H1 (cell line): ENCODE results near the gene CDH20. TPM values are rescaled to one million over a fixed set of nuclear protein-coding genes. Genes with fewer than 3 reads are reported as not detected.

Experiments
- CTCF ChIA-PET: fragments of 300-600 bp; sonication (Branson Sonifier 250); formaldehyde crosslinking; loops from one replicate; lab custom pipeline; 2021; ENCODE audit not compliant: partially characterized antibody; lab: Charles Lee
- POLR2A ChIA-PET: fragments of 300-600 bp; sonication (Branson Sonifier 250); formaldehyde crosslinking; loops from one replicate; lab custom pipeline; 2021; ENCODE audit warnings: inconsistent platforms; ENCODE audit not compliant: partially characterized antibody; lab: Charles Lee
- DNase-seq, 2 experiments: peaks; one replicate each; pipeline versions ENCODE4 v3.0.0 to v3.0.0-alpha.2; 2010 to 2022; ENCODE audit warnings: low spot score in 2 of 2, low read depth in 1 of 2, mixed read lengths in 1 of 2
- FAIRE-seq: peaks from 2 replicates; lab custom pipeline; 2011; peaks lifted over from hg19 to GRCh38; lab: Jason Lieb, UNC
- H2AFZ ChIP-seq: 2 replicates; pipeline ENCODE4 v1.8.1; 2012; ENCODE audit warnings: low read length, inconsistent platforms
- H2AK5ac ChIP-seq: 2 replicates; pipeline ENCODE4 v1.6.1; 2013; ENCODE audit warnings: low read depth, low read length
- H2BK120ac ChIP-seq: replicated peaks from 2 replicates; pipeline ENCODE3; 2013; ENCODE audit warnings: low read depth, low read length, inconsistent platforms
- H2BK12ac ChIP-seq: 2 replicates; pipeline ENCODE4 v1.6.1; 2013; ENCODE audit warnings: low read depth, low read length
- H2BK15ac ChIP-seq: 2 replicates; pipeline ENCODE4 v1.6.1; 2013; ENCODE audit warnings: low read length
- H2BK20ac ChIP-seq: 2 replicates; pipeline ENCODE4 v1.6.1; 2013; ENCODE audit warnings: low read length
- H2BK5ac ChIP-seq: 2 replicates; pipeline ENCODE4 v1.6.1; 2013; ENCODE audit warnings: low read depth, low read length
- H3K14ac ChIP-seq: 2 replicates; pipeline ENCODE4 v1.6.1; 2013; ENCODE audit warnings: inconsistent platforms; ENCODE audit not compliant: insufficient read length
- H3K18ac ChIP-seq: 2 replicates; pipeline ENCODE4 v1.6.1; 2013; ENCODE audit warnings: low read length; ENCODE audit errors: extremely low read depth
- H3K23ac ChIP-seq: 2 replicates; pipeline ENCODE4 v1.6.1; 2013; ENCODE audit warnings: inconsistent platforms; ENCODE audit not compliant: insufficient read length
- H3K23me2 ChIP-seq: 2 replicates; pipeline ENCODE4 v1.6.1; 2013; ENCODE audit warnings: low read depth, low read length
- H3K27ac ChIP-seq: 2 replicates; pipeline ENCODE4 v1.6.1; 2011; ENCODE audit warnings: low read depth, low read length, inconsistent platforms
- H3K27me3 ChIP-seq, 4 experiments: replicated peaks in 1 of 4; 1 replicate in 1 of 4; 2 replicates in 3 of 4; pipeline versions ENCODE4 v1.6.1 to v1.8.1; 2011 to 2013; ENCODE audit warnings: low read length in 3 of 4, mild to moderate bottlenecking in 3 of 4, inconsistent platforms in 2 of 4, mixed read lengths in 2 of 4, moderate library complexity in 1 of 4; ENCODE audit not compliant: control insufficient read depth in 3 of 4, insufficient read depth in 3 of 4; ENCODE audit errors: extremely low read depth in 1 of 4
- H3K36me3 ChIP-seq, 4 experiments: 2 replicates each; pipeline versions ENCODE4 v1.6.1 to v1.8.1; 2011 to 2013; ENCODE audit warnings: mild to moderate bottlenecking in 4 of 4, low read length in 3 of 4, moderate library complexity in 2 of 4, control low read depth in 1 of 4, inconsistent platforms in 1 of 4; ENCODE audit not compliant: insufficient read depth in 4 of 4, control insufficient read depth in 2 of 4
- H3K4ac ChIP-seq: replicated peaks from 2 replicates; pipeline ENCODE3; 2013; ENCODE audit warnings: low read length, low read depth, mixed read lengths, inconsistent platforms; ENCODE audit not compliant: insufficient read length
- H3K4me1 ChIP-seq, 4 experiments: replicated peaks in 1 of 4; 1 replicate in 1 of 4; 2 replicates in 3 of 4; pipeline versions ENCODE4 v1.6.1 to v1.8.1; 2011 to 2013; ENCODE audit warnings: low read length in 3 of 4, inconsistent platforms in 2 of 4, mixed read lengths in 1 of 4; ENCODE audit not compliant: insufficient read depth in 4 of 4, control insufficient read depth in 3 of 4
- H3K4me2 ChIP-seq, 2 experiments: 2 replicates each; pipeline versions ENCODE4 v1.6.1 to v1.8.1; 2011 to 2013; ENCODE audit warnings: low read depth in 2 of 2, low read length in 2 of 2, control low read depth in 1 of 2, inconsistent platforms in 1 of 2, mild to moderate bottlenecking in 1 of 2; ENCODE audit not compliant: insufficient read depth in 1 of 2
- H3K4me3 ChIP-seq, 4 experiments: fragments of 200-600, 300-600 bp in 1 of 4; sonication (generic), shearing (Covaris generic), sonication (Bioruptor Twin) in 1 of 4; 2 replicates each; pipeline versions ENCODE4 v1.5.1 to v1.8.1; 2011 to 2016; ENCODE audit warnings: low read length in 4 of 4, low read depth in 3 of 4, control low read depth in 2 of 4, inconsistent platforms in 2 of 4, mild to moderate bottlenecking in 2 of 4, mixed read lengths in 1 of 4, moderate library complexity in 1 of 4; ENCODE audit not compliant: insufficient read depth in 2 of 4; ENCODE audit errors: extremely low read depth in 1 of 4
- H3K56ac ChIP-seq: replicated peaks from 2 replicates; pipeline ENCODE3; 2013; ENCODE audit warnings: low read depth, mild to moderate bottlenecking, mixed read lengths, low read length, inconsistent platforms; ENCODE audit not compliant: insufficient read length
- H3K79me1 ChIP-seq: 2 replicates; pipeline ENCODE4 v1.6.1; 2013; ENCODE audit warnings: low read depth, low read length, control low read depth
- H3K79me2 ChIP-seq, 2 experiments: 2 replicates each; pipeline versions ENCODE4 v1.6.1 to v1.8.1; 2012 to 2013; ENCODE audit warnings: low read length in 2 of 2, mild to moderate bottlenecking in 2 of 2, inconsistent platforms in 1 of 2; ENCODE audit not compliant: insufficient read depth in 2 of 2, control insufficient read depth in 1 of 2
- H3K9ac ChIP-seq, 4 experiments: replicated peaks in 1 of 4; 1 replicate in 1 of 4; 2 replicates in 3 of 4; pipeline versions ENCODE4 v1.6.1 to v1.8.1; 2011 to 2013; ENCODE audit warnings: low read depth in 3 of 4, low read length in 3 of 4, control low read depth in 2 of 4, mild to moderate bottlenecking in 2 of 4, moderate library complexity in 2 of 4, inconsistent platforms in 1 of 4; ENCODE audit errors: extremely low read depth in 1 of 4
- H3K9me3 ChIP-seq, 2 experiments: 2 replicates each; pipeline versions ENCODE4 v1.6.1 to v1.8.1; 2012 to 2013; ENCODE audit warnings: mild to moderate bottlenecking in 2 of 2, moderate library complexity in 2 of 2, control low read depth in 1 of 2, inconsistent platforms in 1 of 2, low read depth in 1 of 2, low read length in 1 of 2, mixed read lengths in 1 of 2; ENCODE audit not compliant: insufficient read depth in 2 of 2
- H4K20me1 ChIP-seq, 2 experiments: replicated peaks in 1 of 2; 2 replicates each; pipeline versions ENCODE3 to v1.8.1; 2011 to 2013; ENCODE audit warnings: inconsistent platforms in 2 of 2, low read length in 2 of 2, mild to moderate bottlenecking in 1 of 2; ENCODE audit not compliant: insufficient read depth in 2 of 2, control insufficient read depth in 1 of 2
- H4K5ac ChIP-seq: 2 replicates; pipeline ENCODE4 v1.6.1; 2013; ENCODE audit warnings: low read length, low read depth, mixed read lengths, inconsistent platforms; ENCODE audit not compliant: insufficient read length
- H4K8ac ChIP-seq: 2 replicates; pipeline ENCODE4 v1.8.0; 2013; ENCODE audit warnings: mild to moderate bottlenecking, moderate library complexity, low read length, inconsistent platforms; ENCODE audit not compliant: insufficient read depth; ENCODE audit errors: extremely low read depth
- H4K91ac ChIP-seq: replicated peaks from 2 replicates; pipeline ENCODE3; 2013; ENCODE audit warnings: low read length, mixed read lengths, inconsistent platforms; ENCODE audit not compliant: insufficient read length
- CHD2 ChIP-seq: IDR thresholded peaks from 2 replicates; pipeline ENCODE4 v1.6.1; 2012; ENCODE audit warnings: low read length, improper control_type of control experiment
- JUND ChIP-seq: IDR thresholded peaks from 2 replicates; pipeline ENCODE4 v1.6.1; 2011; ENCODE audit warnings: mild to moderate bottlenecking, improper control_type of control experiment, low read length
- NRF1 ChIP-seq: IDR thresholded peaks from 2 replicates; pipeline ENCODE4 v1.6.1; 2011; ENCODE audit warnings: mild to moderate bottlenecking, low read depth, low read length, improper control_type of control experiment
- RBBP5 ChIP-seq: IDR thresholded peaks from 2 replicates; pipeline ENCODE4 v1.7.1; 2012; ENCODE audit warnings: low read depth, mild to moderate bottlenecking, inconsistent platforms, low read length, moderate library complexity, borderline replicate concordance
- SRF ChIP-seq: IDR thresholded peaks from 2 replicates; pipeline ENCODE4 v1.6.1; 2011; ENCODE audit warnings: mild to moderate bottlenecking, low read depth, low read length, moderate library complexity
- SUZ12 ChIP-seq: fragments of 200-600 bp; sonication (generic); IDR thresholded peaks from 2 replicates; pipeline ENCODE4 v1.6.1; 2012; ENCODE audit warnings: mild to moderate bottlenecking, inconsistent platforms, low read length, moderate library complexity, mixed read lengths
- TAF1 ChIP-seq: IDR thresholded peaks from 2 replicates; pipeline ENCODE4 v1.6.1; 2011; ENCODE audit warnings: mild to moderate bottlenecking, low read depth, low read length
- YY1 ChIP-seq: IDR thresholded peaks from 2 replicates; pipeline ENCODE4 v1.6.1; 2011; ENCODE audit warnings: low read depth, mild to moderate bottlenecking, low read length
- ZNF274 ChIP-seq: IDR thresholded peaks from 2 replicates; pipeline ENCODE4 v1.7.0; 2012; ENCODE audit warnings: low read length, borderline replicate concordance; ENCODE audit errors: extremely low read depth
- WGBS, 2 experiments: shearing (Covaris generic) in 1 of 2; methylation state at CpG; one replicate each; pipeline versions ENCODE4 v1.1.6 to v1.1.7; 2013 to 2015; ENCODE audit warnings: low lambda C conversion rate in 2 of 2, mixed read lengths in 2 of 2, inconsistent platforms in 1 of 2, low coverage in 1 of 2, missing lambda C conversion rate in 1 of 2; ENCODE audit not compliant: insufficient replicate concordance in 2 of 2, insufficient coverage in 1 of 2, insufficient read length in 1 of 2; ENCODE audit errors: extremely low coverage in 1 of 2, missing lambda C conversion rate in 1 of 2; 5-methylcytosine and 5-hydroxymethylcytosine counted together
- polyA plus RNA-seq, 7 experiments: library from polyadenylated mRNA; depleted of rRNA in 3 of 7; stranded (reverse) in 5 of 7; unstranded in 2 of 7; fragments of >200 nt in 5 of 7; fragments of 200-250 nt in 2 of 7; gene quantifications; 1 replicate in 5 of 7; 2 replicates in 1 of 7; 4 replicates in 1 of 7; pipeline versions ENCODE4 v1.2.1 to v1.2.3, GENCODE V29; 2011 to 2013; ENCODE audit warnings: missing spikeins in 2 of 7, mixed read lengths in 2 of 7
- total RNA-seq: library from RNA; stranded (reverse); fragmentation: NEBNext Ultra II Directional; extraction: Animal tissue kit (Norgen Biotek cat#: 25700); gene quantifications from 2 replicates; pipeline ENCODE4 v1.2.1, GENCODE V29; 2021

The CDH20 gene
- total and polyA plus RNA-seq, 2 of the 8 experiments (the other 6 are each of a cell fraction or from before 2014, with no cell fraction given): 0.07 to 0.12 TPM

DNA sequence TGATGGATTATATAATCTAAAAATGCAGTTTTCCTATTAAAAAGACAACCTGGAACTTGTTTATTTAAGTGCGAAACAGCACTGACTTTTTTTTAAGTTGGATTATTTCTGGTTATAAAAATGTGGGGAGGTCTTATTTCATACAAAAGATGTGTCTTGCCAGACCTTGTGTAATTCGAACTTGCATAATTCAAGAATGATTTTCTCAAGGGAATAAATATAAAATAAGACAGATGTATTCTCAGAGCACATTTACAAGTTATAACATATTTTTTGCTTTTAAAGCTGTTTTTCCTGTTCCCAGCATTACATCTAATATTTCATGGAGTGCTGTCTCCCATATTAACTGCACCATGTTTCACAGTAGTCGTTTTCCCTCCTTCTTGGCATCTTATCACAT lies 263.1 kb downstream of the CDH20 start:
- ChIA-PET CTCF (no interaction called here), POLR2A (no interaction called here)
- H2BK20ac ChIP-seq: no peak overlapping the region
- H3K9ac ChIP-seq: no peak overlapping the region
- no peak overlapping the region for H2AFZ ChIP-seq
- H2BK12ac ChIP-seq: no peak overlapping the region
- FAIRE-seq: no peak
- no peak overlapping the region for H4K8ac ChIP-seq
- H3K56ac ChIP-seq: no peak overlapping the region
- H2AK5ac ChIP-seq: no peak overlapping the region
- H3K4ac ChIP-seq: no peak overlapping the region
- no peak overlapping the region for H3K23ac ChIP-seq
- no peak overlapping the region for H3K18ac ChIP-seq
- no peaks in the 10 kb centered on the region for H3K9me3 ChIP-seq
- H3K79me1 ChIP-seq: no peaks in the 10 kb centered on the region
- no peak overlapping the region for H4K5ac ChIP-seq
- H3K4me3 ChIP-seq: no peak overlapping the region
- H3K14ac ChIP-seq: no peak overlapping the region
- TF ChIP-seq ZNF274 (no peak), NRF1 (no peak), SUZ12 (no peak), YY1 (no peak), TAF1 (no peak), CHD2 (no peak), RBBP5 (no peak), JUND (no peak), SRF (no peak)
- H3K27me3 ChIP-seq: no peaks in the 10 kb centered on the region
- no peaks in the 10 kb centered on the region for H3K23me2 ChIP-seq
- H2BK120ac ChIP-seq: no peak overlapping the region
- no peaks in the 10 kb centered on the region for H3K36me3 ChIP-seq
- peaks cover 0 to 4% (median 0%) of the 10 kb centered on the region in 4 experiments; a peak in 1 of 7 replicates for H3K4me1 ChIP-seq
- H3K27ac ChIP-seq: no peak overlapping the region
- H2BK15ac ChIP-seq: no peak overlapping the region
- H4K20me1 ChIP-seq: no peaks in the 10 kb centered on the region
- WGBS, 2 experiments: 88% methylated on average over 3 of the region's 3 CpGs; no CpG with 5 or more reads in 1 of the 2 experiments
- no peak overlapping the region for H2BK5ac ChIP-seq
- DNase-seq: no peak
- no peaks in the 10 kb centered on the region for H3K79me2 ChIP-seq
- H4K91ac ChIP-seq: no peak overlapping the region
- H3K4me2 ChIP-seq: no peak overlapping the region
